Loucy (cell line): ENCODE measurements around the gene ATP8A1.

Experiments
- H2AFZ ChIP-seq: fragments of 200-600 bp; sonication (generic); 2 replicates; pipeline ENCODE4 v1.6.0; 2016; ENCODE audit warnings: antibody characterized with exemption, mild to moderate bottlenecking, low read length, moderate library complexity
- H3F3A ChIP-seq: fragments of 200-600 bp; 2 replicates; pipeline ENCODE4 v1.6.0; 2016; ENCODE audit warnings: antibody characterized with exemption, low read depth, mild to moderate bottlenecking
- H3K27me3 ChIP-seq: fragments of 200-600 bp; sonication (generic); 2 replicates; pipeline ENCODE4 v1.6.1; 2014; ENCODE audit warnings: low read length, mild to moderate bottlenecking; ENCODE audit not compliant: insufficient read depth, poor library complexity, severe bottlenecking
- H3K36me3 ChIP-seq: fragments of 200-600 bp; sonication (generic); 2 replicates; pipeline ENCODE4 v1.6.1; 2016; ENCODE audit warnings: low read length; ENCODE audit not compliant: insufficient read depth
- H3K4me1 ChIP-seq: fragments of 200-600 bp; sonication (generic); 2 replicates; pipeline ENCODE4 v1.5.1; 2014; ENCODE audit warnings: low read length, mild to moderate bottlenecking; ENCODE audit not compliant: insufficient read depth, poor library complexity, severe bottlenecking
- H3K4me2 ChIP-seq: fragments of 200-600 bp; sonication (generic); 2 replicates; pipeline ENCODE4 v1.6.0; 2014; ENCODE audit warnings: antibody characterized with exemption, low read length, low read depth, mild to moderate bottlenecking; ENCODE audit not compliant: poor library complexity, severe bottlenecking
- H3K4me3 ChIP-seq: fragments of 200-600 bp; sonication (generic); 2 replicates; pipeline ENCODE4 v1.5.1; 2014; ENCODE audit warnings: low read length, mild to moderate bottlenecking, mixed read lengths; ENCODE audit not compliant: poor library complexity, severe bottlenecking
- H3K79me2 ChIP-seq: fragments of 200-600 bp; sonication (generic); 2 replicates; pipeline ENCODE4 v1.6.1; 2014; ENCODE audit warnings: low read length; ENCODE audit not compliant: insufficient read depth
- H3K9ac ChIP-seq: fragments of 200-600 bp; sonication (generic); 2 replicates; pipeline ENCODE4 v1.6.0; 2014; ENCODE audit warnings: mild to moderate bottlenecking, low read depth, low read length, moderate library complexity; ENCODE audit not compliant: poor library complexity, severe bottlenecking
- H3K9me2 ChIP-seq: fragments of 200-600 bp; sonication (generic); replicated peaks from 2 replicates; pipeline ENCODE4 v1.6.1; 2016; ENCODE audit warnings: low read depth, low read length, mixed read lengths
- H3K9me3 ChIP-seq: fragments of 200-600 bp; sonication (generic); 2 replicates; pipeline ENCODE4 v1.6.1; 2014; ENCODE audit warnings: mild to moderate bottlenecking, antibody characterized with exemption, low read length, low read depth; ENCODE audit not compliant: insufficient read depth
- H4K20me1 ChIP-seq: fragments of 200-600 bp; sonication (generic); 2 replicates; pipeline ENCODE4 v1.6.0; 2014; ENCODE audit warnings: antibody characterized with exemption, low read length, mild to moderate bottlenecking; ENCODE audit not compliant: insufficient read depth, poor library complexity, severe bottlenecking
- EZH2phosphoT487 ChIP-seq: fragments of 200-600 bp; IDR thresholded peaks from 2 replicates; pipeline ENCODE4 v1.6.1; 2018; ENCODE audit warnings: antibody characterized with exemption, mild to moderate bottlenecking, moderate library complexity, borderline replicate concordance
- TF ChIP-seq, protein P1 (sequence below): fragments of 200-600 bp; sonication (generic); conservative IDR thresholded peaks from 2 replicates; pipeline ENCODE4 v1.5.1; 2014; ENCODE audit warnings: mild to moderate bottlenecking, antibody characterized with exemption, low read length

Gene ATP8A1

DNA sequence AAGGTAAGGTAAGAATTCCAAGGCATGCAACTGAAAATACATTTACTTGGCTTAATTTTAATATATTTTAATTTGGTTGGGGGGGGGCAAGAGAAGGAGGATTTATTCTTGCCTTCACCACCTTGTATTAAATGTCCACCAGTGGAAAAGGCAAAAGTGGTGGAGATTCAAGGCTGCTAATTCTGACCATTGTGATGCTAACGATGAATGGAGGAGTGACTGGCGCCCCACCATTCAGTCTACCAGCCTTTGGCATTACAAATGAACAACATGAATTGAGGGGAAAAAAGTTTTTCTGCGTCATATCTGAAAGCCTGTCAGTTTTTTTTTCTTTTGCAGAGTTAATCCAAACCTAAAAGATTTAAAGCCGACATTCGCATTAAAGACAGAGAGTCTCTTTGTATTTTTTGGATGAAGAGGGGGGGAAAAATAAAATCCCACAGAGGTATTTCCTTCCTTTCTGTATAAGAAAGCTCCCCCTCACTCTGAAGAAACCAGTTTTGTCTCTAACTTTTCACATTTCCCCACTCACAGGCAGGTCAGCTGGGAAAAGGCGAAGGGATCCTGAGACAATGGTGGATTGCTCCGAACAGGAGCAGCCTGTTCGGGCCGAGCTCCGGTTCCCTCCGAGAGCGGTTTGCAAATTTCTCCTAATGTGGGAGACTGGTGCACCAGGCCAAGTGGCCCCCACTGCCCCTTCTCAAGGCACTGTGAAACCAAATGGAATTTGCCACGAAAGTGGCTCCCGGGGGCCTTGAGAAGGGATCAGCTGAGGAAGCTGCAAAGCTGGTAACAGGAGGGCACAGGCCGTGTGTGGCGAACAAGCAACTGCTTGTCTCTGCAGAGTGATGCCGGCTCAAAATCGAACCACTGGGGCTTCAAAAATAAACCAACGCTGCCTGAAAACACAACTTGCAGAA lies 231.5 kb downstream of the ATP8A1 start:
- Histone ChIP-seq H3K4me1 (no peaks in the 10 kb centered on the region), H3K4me3 (no peak overlapping the region), H3F3A (no peaks in the 10 kb centered on the region), H3K9ac (no peak overlapping the region), H3K27me3 (no peaks in the 10 kb centered on the region), H3K79me2 (no peaks in the 10 kb centered on the region), H3K4me2 (no peak overlapping the region), H3K9me3 (no peaks in the 10 kb centered on the region), H3K36me3 (peaks cover 12% of the 10 kb centered on the region; the same call in 1 of the 2 replicates), H3K9me2 (no peaks in the 10 kb centered on the region), H2AFZ (no peak overlapping the region), H4K20me1 (no peaks in the 10 kb centered on the region)
- TF ChIP-seq, protein P1, sequence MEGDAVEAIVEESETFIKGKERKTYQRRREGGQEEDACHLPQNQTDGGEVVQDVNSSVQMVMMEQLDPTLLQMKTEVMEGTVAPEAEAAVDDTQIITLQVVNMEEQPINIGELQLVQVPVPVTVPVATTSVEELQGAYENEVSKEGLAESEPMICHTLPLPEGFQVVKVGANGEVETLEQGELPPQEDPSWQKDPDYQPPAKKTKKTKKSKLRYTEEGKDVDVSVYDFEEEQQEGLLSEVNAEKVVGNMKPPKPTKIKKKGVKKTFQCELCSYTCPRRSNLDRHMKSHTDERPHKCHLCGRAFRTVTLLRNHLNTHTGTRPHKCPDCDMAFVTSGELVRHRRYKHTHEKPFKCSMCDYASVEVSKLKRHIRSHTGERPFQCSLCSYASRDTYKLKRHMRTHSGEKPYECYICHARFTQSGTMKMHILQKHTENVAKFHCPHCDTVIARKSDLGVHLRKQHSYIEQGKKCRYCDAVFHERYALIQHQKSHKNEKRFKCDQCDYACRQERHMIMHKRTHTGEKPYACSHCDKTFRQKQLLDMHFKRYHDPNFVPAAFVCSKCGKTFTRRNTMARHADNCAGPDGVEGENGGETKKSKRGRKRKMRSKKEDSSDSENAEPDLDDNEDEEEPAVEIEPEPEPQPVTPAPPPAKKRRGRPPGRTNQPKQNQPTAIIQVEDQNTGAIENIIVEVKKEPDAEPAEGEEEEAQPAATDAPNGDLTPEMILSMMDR = no peak
- TF ChIP-seq EZH2phosphoT487 = no peak

DNA sequence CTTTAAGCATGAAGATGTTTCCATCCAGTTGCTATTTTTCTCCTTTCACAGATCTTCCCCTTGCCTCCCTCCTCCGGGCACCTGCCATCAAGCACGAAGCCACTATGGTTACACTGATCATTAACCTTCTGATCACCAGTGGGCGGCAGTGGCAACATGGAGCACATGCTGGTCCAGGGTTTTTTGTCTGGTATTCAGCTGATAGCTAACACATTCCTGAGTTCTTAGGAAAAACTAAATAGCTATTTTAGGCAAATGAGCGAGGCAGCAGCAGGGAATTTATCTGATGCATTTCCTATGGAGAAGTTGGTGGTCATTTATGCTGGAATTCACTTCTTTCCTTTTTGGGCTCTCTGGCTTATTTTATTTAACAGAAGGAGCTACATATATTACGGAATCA lies 236.8 kb downstream of the ATP8A1 start:
- H3K4me1 ChIP-seq = no peaks in the 10 kb centered on the region
- no peaks in the 10 kb centered on the region for H3F3A ChIP-seq
- H3K4me2 ChIP-seq = no peak overlapping the region
- no peak overlapping the region for H3K4me3 ChIP-seq
- H3K36me3 ChIP-seq = peaks cover 12% of the 10 kb centered on the region; the same call in 1 of the 2 replicates
- H3K79me2 ChIP-seq = no peaks in the 10 kb centered on the region
- TF ChIP-seq EZH2phosphoT487 = no peak
- TF ChIP-seq, protein P1 = no peak
- H3K9ac ChIP-seq = no peak overlapping the region
- no peaks in the 10 kb centered on the region for H3K9me2 ChIP-seq
- no peak overlapping the region for H2AFZ ChIP-seq
- H3K9me3 ChIP-seq = no peaks in the 10 kb centered on the region
- H4K20me1 ChIP-seq = no peaks in the 10 kb centered on the region
- no peaks in the 10 kb centered on the region for H3K27me3 ChIP-seq

DNA sequence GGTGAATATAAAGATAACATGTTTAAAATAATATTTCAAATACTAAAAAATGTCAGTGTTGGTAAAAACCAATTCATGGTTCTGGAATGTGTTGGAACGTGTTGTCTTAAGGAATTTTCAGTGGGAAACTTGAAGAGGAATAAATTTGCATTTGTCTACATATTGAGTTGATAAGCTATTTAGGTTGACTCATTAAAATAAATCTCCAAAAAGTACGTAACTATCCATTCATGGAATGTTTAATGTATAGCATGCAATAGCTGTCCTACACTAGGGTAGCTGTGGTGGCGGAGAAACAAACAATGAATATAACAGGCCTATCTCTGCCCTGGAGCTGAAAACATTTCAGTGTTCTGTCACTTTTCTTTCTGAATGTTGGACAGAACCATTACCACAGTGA lies 239.4 kb downstream of the ATP8A1 start:
- Histone ChIP-seq H3K4me1 (no peaks in the 10 kb centered on the region), H2AFZ (no peak overlapping the region), H3K27me3 (no peaks in the 10 kb centered on the region), H3K79me2 (no peaks in the 10 kb centered on the region), H3K4me3 (no peak overlapping the region), H3K4me2 (no peak overlapping the region), H3K9ac (no peak overlapping the region), H3K9me2 (no peaks in the 10 kb centered on the region), H3K36me3 (peaks cover 13% of the 10 kb centered on the region; the same call in 1 of the 2 replicates), H3K9me3 (no peaks in the 10 kb centered on the region), H3F3A (no peaks in the 10 kb centered on the region), H4K20me1 (no peaks in the 10 kb centered on the region)
- TF ChIP-seq EZH2phosphoT487 = no peak
- TF ChIP-seq, protein P1 = no peak
